ENCODE measurements around the gene AK1. TPM values are rescaled to one million over a fixed set of nuclear protein-coding genes. Genes with fewer than 3 reads are reported as not detected.
A peak's percentile ranks its signal among the peaks of the same experiment; 100 is the strongest.

The AK1 gene
- total and polyA plus RNA-seq, 2 of the 13 experiments (the other 11 are each of a cell fraction or from before 2014, with no cell fraction given) = 19.1 to 32.8 TPM

- TF ChIP-seq SOX13 (IDR thresholded peaks at IDR 0.05) (no peak), SOX13 (CRISPR knock-in tag; conservative IDR thresholded peaks at IDR 0.05 in 1 of 2, IDR thresholded peaks at IDR 0.05 in 1 of 2) (peak in 1 of 2 experiments; percentile 44; a peak in 1 of 4 replicates), SOX5 (CRISPR knock-in tag; IDR thresholded peaks at IDR 0.05; ENCODE audit: borderline replicate concordance) (peak; percentile 35; the same call in 1 of the 2 replicates), REST (IDR thresholded peaks at IDR 0.05; ENCODE audit: borderline replicate concordance in 1 of 2, low read depth in 1 of 2, low read length in 2 of 2) (no peak), SOX6 (IDR thresholded peaks at IDR 0.05) (no peak), SOX6 (CRISPR knock-in tag; IDR thresholded peaks at IDR 0.05) (peak; percentile 59), AKAP8 (CRISPR knock-in tag; IDR thresholded peaks at IDR 0.05) (no peak), PPARG (CRISPR knock-in tag; conservative IDR thresholded peaks at IDR 0.05) (0 out of 2 replicates have a peak, but pooled peaks have one; percentile 28), ZNF644 (CRISPR knock-in tag; IDR thresholded peaks at IDR 0.05; ENCODE audit: low read depth) (peak; percentile 12; the same call in 1 of the 2 replicates), ZBTB25 (CRISPR knock-in tag; IDR thresholded peaks at IDR 0.05) (no peak), ARID2 (CRISPR knock-in tag; IDR thresholded peaks at IDR 0.05; ENCODE audit: borderline replicate concordance) (no peak)
- TF ChIP-seq, protein P1, sequence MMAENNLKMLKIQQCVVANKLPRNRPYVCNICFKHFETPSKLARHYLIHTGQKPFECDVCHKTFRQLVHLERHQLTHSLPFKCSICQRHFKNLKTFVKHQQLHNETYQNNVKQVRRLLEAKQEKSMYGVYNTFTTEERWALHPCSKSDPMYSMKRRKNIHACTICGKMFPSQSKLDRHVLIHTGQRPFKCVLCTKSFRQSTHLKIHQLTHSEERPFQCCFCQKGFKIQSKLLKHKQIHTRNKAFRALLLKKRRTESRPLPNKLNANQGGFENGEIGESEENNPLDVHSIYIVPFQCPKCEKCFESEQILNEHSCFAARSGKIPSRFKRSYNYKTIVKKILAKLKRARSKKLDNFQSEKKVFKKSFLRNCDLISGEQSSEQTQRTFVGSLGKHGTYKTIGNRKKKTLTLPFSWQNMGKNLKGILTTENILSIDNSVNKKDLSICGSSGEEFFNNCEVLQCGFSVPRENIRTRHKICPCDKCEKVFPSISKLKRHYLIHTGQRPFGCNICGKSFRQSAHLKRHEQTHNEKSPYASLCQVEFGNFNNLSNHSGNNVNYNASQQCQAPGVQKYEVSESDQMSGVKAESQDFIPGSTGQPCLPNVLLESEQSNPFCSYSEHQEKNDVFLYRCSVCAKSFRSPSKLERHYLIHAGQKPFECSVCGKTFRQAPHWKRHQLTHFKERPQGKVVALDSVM (CRISPR knock-in tag; IDR thresholded peaks at IDR 0.05) = no peak
- TF ChIP-seq, protein P2, sequence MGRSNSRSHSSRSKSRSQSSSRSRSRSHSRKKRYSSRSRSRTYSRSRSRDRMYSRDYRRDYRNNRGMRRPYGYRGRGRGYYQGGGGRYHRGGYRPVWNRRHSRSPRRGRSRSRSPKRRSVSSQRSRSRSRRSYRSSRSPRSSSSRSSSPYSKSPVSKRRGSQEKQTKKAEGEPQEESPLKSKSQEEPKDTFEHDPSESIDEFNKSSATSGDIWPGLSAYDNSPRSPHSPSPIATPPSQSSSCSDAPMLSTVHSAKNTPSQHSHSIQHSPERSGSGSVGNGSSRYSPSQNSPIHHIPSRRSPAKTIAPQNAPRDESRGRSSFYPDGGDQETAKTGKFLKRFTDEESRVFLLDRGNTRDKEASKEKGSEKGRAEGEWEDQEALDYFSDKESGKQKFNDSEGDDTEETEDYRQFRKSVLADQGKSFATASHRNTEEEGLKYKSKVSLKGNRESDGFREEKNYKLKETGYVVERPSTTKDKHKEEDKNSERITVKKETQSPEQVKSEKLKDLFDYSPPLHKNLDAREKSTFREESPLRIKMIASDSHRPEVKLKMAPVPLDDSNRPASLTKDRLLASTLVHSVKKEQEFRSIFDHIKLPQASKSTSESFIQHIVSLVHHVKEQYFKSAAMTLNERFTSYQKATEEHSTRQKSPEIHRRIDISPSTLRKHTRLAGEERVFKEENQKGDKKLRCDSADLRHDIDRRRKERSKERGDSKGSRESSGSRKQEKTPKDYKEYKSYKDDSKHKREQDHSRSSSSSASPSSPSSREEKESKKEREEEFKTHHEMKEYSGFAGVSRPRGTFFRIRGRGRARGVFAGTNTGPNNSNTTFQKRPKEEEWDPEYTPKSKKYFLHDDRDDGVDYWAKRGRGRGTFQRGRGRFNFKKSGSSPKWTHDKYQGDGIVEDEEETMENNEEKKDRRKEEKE (IDR thresholded peaks at IDR 0.05) = no peak
- TF ChIP-seq, protein P3, sequence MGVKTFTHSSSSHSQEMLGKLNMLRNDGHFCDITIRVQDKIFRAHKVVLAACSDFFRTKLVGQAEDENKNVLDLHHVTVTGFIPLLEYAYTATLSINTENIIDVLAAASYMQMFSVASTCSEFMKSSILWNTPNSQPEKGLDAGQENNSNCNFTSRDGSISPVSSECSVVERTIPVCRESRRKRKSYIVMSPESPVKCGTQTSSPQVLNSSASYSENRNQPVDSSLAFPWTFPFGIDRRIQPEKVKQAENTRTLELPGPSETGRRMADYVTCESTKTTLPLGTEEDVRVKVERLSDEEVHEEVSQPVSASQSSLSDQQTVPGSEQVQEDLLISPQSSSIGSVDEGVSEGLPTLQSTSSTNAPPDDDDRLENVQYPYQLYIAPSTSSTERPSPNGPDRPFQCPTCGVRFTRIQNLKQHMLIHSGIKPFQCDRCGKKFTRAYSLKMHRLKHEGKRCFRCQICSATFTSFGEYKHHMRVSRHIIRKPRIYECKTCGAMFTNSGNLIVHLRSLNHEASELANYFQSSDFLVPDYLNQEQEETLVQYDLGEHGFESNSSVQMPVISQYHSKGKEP (CRISPR knock-in tag; IDR thresholded peaks at IDR 0.05) = no peak
- TF ChIP-seq, protein P4, sequence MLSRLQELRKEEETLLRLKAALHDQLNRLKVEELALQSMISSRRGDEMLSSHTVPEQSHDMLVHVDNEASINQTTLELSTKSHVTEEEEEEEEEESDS (CRISPR knock-in tag; IDR thresholded peaks at IDR 0.05; ENCODE audit: borderline replicate concordance) = no peak
- TF ChIP-seq, protein P5, sequence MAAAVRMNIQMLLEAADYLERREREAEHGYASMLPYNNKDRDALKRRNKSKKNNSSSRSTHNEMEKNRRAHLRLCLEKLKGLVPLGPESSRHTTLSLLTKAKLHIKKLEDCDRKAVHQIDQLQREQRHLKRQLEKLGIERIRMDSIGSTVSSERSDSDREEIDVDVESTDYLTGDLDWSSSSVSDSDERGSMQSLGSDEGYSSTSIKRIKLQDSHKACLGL (CRISPR knock-in tag; IDR thresholded peaks at IDR 0.05) = no peak
Observed at GRCh38 chr9:127848756-127849504, 28.5 kb downstream of the AK1 start (continued).

All from HepG2 (cell line).